HFF-Myc (cell line): ENCODE measurements around the gene SORBS2.
"Not testable (repeated sequence)": the region's sequence is repeated elsewhere in the genome, so short reads cannot be mapped to it uniquely, and the experiment has no call there.

Source experiments
- DNase-seq: peaks from one replicate; pipeline ENCODE4 v3.0.0-alpha.2; 2011; ENCODE audit warnings: low read depth; ENCODE audit errors: extremely low read depth
- H3K4me3 ChIP-seq: replicated peaks from 2 replicates; pipeline ENCODE4 v1.5.1; 2011; ENCODE audit warnings: low read depth, mild to moderate bottlenecking, control low read depth, low read length
- CTCF ChIP-seq: IDR thresholded peaks from 2 replicates; pipeline ENCODE4 v1.5.1; 2012; ENCODE audit warnings: mild to moderate bottlenecking, low read depth, low read length, control low read depth; ENCODE audit errors: missing control alignments

SORBS2 gene

GRCh38 chr4:185811509-185812364 lies at the start of gene SORBS2:
Gene SORBS2 (minus strand): TSS chr4:185812194. CDS start chr4:185690571, 121,623 bp downstream.
- no peak within 1 kb of the TSS for H3K4me3 ChIP-seq
- DNase-seq, result no peak
- no peak for TF ChIP-seq CTCF

GRCh38 chr4:185859111-185859510 lies 47.1 kb upstream of the SORBS2 start:
- no peak for DNase-seq
- TF ChIP-seq CTCF, result no peak
- no peak overlapping the region for H3K4me3 ChIP-seq

- not testable (repeated sequence) for DNase-seq, H3K4me3 ChIP-seq
Measured at GRCh38 chr4:185857561-185857960, 45.6 kb upstream of the SORBS2 start.

- H3K4me3 ChIP-seq, result no peak overlapping the region
- DNase-seq, result no peak
- TF ChIP-seq CTCF, result no peak
Measured at GRCh38 chr4:185853841-185854240, 41.8 kb upstream of the SORBS2 start.

GRCh38 chr4:185852961-185853360 lies 41.0 kb upstream of the SORBS2 start:
- TF ChIP-seq CTCF, result no peak
- no peak overlapping the region for H3K4me3 ChIP-seq
- DNase-seq, result no peak

- no peak for TF ChIP-seq CTCF
- H3K4me3 ChIP-seq, result no peak overlapping the region
- DNase-seq, result no peak
Measured at GRCh38 chr4:185849664-185850550, 37.9 kb upstream of the SORBS2 start.
